Activated T-cell treated with anti-CD3 and anti-CD28 coated beads for 1 hour (primary cell): Measurements from ENCODE around the gene FAP.

Source experiments
- DNase-seq: peaks from one replicate; pipeline ENCODE4 v3.0.0-alpha.2; 2020; ENCODE audit warnings: low read depth

The FAP gene

DNA sequence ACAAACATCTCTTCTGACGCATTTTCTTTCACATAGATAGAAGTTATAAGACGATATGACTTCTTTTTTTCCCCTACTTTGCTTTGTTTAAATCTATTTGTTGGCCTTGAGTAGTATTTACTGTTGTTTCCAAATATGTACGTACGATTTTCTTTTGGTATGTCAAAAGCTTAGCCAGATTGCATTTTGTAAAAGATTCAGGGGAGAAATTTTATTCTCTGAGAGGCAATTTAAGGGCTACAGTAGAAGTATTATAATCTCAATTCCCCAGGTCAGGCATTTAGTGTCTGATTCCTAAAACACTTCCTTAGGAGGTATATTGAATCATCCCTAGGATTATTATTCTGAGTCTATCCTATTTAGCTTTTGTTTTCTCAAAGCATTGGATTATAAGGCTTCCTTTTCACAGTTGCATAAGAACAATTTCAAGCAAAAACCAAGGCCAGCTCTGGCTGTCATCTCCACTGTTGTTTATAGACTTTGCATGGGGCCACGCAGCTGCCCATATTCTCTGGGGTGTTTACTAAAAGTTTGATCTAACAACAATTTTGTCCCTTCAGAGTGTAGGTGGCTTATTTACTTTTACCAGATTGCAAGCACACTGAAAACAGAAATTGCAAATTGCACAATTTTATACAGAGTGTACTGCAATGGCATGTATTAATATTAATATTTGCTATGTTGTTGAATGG is 57.6 kb downstream of the FAP start:
- no peak for DNase-seq

DNA sequence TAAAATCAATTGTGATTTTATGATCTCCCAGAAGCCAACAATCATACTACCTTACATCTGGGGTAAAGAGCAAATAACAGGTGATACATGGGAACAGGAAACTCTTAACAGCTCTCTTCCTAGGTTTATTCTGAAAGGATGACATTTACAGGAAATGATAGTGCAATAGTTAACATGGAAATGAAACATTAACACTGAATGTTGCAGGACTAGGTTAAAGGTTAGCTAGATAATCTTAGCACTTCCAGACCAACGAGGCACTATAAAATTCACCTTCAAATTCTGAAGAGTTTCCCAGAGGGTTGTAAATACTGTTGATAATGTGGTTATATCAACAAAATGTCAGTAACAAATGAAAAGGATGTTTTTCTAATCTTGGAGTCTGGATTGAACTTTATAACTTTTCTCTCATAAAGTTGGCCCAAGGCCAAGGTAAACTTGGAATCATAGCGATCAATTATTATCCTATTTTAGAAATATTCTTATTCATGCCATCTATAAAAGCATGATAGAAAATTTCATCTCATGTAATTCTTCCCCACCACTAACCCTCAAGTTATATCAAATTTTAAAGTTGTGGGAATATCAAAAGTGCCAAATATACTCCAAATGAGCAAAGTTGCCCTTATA is 58.3 kb downstream of the FAP start:
- no peak for DNase-seq

DNA sequence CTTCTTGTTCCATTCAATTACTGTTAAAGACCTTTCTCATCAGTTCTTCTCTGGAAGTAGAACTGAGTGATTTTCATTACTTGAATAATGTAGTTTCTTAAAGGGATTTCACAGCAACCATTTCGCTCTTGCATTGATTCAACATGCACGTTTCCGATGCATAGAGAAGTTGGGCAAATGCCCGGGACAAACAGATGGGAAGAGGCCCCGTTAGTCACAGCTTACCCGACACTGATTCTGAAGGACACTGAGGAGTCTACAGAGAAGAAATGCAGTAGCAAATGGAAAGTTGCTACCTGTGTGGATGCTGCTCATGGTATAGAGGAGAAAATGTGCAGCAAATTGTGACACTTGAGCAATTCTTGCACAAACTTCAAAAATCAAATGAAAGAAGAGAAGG is 58.9 kb downstream of the FAP start:
- DNase-seq, result no peak

DNA sequence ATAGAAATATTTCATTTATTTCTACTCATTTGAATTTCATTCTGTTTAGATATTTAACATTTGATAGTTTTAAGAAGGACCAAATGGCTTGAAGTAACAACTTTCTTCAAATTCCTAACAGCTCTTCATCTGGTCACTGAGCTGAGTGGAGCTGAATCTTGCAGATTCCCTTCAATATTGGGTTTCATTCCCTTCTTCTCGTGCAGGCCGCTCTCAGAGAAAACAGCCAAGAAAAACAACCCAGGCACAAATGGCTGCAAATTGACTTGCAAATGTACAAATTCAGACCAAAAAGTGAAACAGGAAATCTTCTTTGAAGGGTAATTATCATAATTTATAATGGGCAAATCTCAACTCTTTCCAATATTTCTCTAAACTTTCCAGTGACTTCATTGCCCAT is 60.9 kb downstream of the FAP start:
- no peak for DNase-seq

DNA sequence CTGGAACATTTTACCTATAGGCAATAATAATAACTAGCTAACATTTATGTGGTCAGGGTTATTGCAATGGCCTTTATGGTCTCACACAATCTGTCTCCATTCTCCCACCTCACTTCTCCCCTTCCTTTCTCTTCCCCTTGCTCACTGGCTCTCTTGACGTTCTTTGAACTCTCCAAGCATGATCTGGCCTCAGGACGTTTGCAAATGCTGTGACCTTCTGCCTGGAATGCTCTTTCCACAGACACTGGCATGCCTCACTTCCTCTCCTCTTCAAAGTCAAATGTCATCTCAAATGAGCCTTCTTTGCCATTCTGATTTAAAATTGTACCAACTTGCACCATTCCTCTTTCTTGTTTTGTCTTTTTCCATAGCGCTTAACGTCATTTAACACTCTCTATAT is 65.9 kb downstream of the FAP start:
- no peak for DNase-seq

DNA sequence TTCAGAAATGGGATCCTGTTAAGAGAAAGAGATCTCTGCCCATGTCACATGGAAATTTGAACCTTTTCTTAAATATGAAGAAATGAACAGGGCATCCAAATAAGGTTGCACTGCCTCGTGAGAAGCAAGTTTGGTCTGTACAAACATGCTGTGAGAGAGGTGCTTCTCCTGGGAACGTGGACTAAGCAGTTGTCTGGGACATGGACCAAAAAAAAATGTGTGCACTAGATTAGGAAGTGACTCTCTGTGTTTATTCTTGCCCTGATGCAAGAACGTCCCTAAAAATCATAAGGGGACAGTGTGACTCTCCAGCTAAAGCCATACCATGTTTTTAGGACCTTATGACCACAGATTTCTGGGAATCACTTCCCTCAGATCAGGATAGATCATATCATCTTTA is 67.5 kb downstream of the FAP start:
- DNase-seq, result no peak

DNA sequence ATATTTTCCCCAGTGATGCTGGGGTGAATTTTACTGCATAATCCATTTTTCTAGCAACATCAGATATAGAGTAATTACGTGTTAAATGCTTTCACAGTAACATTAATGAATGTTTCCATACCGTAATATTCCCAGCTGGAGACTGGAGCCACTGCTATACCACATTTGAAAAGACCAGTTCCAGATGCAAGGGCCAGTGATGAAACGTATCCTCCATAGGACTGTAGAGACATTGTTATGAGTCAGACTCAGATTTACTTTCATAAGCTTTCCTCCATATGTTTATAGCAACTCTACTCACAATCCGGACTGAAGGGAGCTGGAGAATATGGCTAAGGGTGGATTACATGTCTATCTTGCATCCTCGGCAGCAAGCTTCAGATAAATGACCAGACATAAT is 68.5 kb downstream of the FAP start:
- DNase-seq, result no peak

DNA sequence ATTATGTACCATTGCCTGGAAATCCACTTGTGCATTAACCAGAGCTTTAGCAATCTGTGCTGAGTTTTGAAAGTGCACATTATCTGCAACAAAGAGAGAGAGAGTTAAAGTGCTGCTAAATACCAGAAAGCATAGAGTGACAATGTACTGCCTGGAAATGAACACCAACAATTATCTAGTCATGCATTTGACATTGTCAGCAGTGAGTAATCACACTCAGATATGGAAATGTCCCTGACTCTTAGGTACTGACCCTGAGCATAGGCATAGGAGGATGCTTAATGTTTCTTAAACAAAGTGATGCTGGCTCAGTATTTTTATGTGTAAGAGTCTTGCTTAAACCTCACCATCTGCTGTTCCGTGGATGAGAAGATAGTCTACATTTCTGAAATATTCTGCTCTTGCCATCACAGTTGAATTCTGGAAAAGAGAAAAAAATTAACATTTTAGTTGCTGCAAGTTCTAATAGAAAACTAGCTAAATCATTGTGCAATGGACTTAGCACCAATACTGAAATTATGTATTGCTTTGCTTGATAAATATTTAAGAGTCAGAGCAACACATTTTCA is 70.4 kb downstream of the FAP start:
- no peak for DNase-seq

DNA sequence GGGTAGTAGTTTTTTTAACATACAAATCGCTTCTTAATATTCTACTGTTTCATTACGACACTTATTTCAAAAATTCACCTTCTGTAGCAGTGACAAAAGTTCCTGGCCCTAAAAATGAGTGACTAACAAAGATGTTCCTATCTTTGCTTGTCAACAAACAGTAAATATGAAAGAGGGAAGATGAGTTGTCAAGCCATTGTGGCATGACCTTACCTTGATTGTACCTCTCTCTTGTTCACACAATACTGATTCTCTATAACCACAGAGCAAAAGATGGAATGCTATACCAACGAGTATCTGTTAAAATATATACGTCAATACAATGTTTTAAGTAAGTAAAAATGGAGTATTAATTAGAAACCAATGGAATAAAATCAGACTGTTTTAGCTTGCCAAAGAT is 76.5 kb downstream of the FAP start:
- DNase-seq, result no peak

DNA sequence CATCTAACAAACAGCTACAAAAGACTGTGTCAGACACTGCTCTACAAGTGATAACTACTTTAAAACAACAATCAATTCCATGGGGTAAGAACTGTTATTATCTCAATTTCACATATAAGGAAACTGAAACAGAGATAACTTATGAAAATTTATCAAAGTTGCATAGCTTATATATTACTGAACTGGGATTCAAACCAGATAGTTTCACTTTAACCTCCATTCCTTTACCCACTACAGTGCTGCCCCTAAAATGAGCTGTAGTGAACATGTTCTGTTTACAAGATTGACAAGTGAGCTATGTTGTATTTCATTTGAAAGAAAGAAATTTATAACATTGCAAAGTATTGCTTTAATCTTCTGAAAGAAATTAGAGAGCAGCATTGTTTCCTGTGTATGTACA is 77.1 kb downstream of the FAP start:
- no peak for DNase-seq

DNA sequence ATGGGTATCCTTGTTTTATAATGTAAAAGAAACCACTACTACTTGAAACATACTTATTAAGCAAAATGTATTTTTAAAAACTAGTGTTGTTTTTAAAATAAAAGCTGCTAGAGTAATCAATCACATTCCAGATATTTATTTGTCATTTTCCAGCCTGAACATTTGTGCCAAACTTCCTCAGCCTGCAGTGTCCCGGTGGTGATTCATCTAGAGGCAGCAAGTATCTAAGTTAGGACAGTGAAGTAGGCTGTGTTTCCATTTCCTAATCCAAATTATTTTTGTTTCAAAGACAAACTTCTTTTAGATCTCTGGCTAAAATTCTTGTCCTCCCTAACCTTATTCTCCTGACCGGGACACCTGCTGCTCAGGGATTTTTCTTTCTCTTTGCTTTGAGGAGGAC is 78.4 kb downstream of the FAP start:
- DNase-seq, result no peak

DNA sequence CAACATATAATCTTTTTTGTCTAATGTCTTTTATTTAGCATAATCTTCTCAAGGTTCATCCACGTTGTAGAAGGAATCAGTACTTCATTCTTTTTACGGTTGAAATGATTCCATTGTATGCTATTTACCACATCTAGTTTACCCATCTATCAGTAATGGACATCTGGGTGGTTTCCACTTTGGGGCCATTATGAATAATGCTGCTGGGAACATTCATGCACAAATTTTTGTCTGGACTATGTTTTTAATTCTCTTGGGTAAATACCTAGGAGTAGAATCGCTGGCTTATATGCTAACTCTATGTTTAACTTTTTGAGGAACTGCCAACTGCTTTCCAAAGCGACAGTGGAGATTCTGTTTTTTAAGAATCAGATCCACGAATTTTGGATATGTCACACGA is 83.8 kb downstream of the FAP start:
- no peak for DNase-seq

DNA sequence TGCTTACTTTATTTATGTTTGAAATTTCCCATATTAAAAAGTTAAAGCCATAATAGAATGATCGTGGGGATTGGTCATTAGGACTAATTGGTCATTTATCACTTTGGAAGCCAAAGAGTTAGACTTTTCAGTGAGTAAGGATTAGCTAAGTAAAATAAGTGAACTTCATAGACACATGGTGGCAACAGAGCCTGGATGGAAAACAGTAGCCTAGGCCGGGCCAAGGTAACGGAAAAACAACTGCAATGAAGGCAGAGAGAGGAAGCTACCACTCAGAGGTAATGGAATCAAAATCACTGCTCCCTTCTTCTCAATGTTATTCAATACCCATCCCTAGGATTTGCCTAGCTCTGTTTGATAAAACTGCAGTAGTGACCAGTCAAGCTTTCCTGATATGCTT is 87.1 kb downstream of the FAP start:
- no peak for DNase-seq

DNA sequence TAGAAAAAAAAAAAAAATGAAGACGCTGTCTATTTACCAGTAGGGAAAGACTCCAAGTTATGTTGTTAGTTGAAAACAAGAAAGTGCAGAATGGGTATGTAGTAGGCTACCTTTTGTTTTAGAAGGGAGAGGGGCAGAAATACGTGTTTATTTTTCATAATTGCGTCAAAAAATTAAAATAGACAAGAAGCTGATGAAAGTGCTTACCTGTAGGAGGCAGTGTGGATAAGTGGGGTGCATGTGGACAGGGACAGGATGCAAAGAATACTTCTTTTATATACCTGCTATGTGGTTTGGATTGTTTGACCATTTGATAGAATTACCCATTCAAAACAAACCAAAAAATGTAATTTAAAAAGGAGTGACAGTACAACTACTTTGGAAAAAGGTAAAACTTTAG is 88.2 kb downstream of the FAP start:
- no peak for DNase-seq

DNA sequence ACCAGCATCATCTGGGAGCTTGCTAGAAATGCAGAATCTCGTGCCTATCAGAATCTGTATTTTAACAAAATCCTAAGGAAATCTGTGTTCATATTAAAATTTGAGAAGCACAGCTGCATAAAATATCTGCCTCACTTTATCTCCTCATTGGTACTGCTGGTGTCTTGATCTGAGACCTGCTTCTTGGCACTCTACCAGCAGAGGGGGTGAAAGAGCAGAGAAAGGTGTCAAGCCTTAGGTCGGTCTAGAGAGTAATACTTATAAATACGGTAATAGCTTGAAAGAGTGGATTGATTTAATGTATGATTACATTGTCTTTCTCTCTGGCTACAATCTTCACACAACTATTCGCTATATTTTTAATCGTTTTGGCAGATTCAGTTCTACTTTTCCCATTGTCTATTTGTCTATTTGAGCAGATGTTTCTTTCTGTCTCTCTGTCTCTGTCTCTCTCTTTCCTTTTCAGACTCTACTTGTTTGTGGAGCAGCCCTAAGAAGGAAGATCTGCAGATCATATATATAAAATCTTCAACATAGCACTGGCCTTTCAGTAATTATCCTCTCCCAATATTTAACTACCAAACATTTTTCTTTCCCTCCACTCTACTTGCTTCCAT is 89.5 kb downstream of the FAP start:
- peak; percentile 44 for DNase-seq

DNA sequence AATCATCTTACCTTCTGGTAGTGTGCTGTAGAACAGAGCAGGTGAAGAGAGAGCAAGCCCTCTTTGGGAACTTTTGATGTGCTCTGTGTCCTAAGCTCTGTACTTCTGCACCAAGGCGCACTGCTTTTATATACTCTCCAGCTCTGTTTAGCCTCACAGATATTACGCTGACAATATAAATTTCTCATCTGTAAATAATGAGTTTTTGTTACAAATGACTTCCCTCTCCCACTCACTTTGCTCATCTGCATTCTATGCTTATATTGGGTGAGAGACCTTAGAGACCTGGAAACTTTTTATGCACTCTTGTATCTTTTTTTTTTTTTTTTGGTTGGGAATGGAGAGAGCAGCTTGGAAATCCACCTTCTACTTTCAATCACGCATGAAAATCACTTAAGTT is 91.1 kb downstream of the FAP start, which contains the start of gene GCG:
Gene GCG (minus strand): TSS at position 101 of the 400 bp plus-strand sequence. CDS start 3,069 bp downstream, outside the sequence.
- no peak for DNase-seq

DNA sequence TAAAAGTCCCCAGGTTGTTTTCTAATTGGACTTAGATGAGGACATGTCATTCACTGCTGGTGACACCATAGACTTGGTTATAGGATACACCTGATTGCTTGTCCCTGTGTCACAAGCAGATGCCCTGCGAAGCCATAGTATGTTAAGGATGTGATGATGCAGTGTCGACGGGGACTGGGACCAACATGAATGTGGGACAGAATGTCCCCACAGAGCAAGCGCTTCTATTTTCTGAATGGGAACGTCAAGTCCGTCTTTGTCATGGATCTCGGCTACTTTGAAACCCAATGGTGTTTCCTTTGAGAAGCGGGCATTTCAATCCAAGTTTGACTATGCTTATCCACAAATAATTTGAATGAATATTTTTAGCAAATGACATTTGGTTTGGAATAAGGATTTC is 93.3 kb downstream of the FAP start:
- DNase-seq, result no peak

DNA sequence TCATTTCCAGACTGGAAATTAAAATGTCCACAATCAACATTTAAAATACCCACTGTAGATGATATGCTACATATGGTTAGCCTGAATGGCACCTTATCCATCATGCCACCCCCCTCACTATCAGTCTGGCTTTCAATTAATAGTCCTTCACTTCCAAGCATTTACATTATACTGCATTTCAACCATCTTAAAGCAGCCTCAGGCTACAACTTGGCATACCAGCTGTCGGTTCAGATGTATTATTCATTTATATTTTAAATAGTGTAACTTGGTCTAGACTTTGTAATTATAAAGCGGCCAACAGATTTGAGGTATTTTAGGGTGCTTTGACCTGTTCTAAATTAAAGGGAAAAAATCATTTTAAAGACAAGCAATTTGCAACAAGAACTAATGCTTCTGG is 93.8 kb downstream of the FAP start:
- DNase-seq, result no peak

DNA sequence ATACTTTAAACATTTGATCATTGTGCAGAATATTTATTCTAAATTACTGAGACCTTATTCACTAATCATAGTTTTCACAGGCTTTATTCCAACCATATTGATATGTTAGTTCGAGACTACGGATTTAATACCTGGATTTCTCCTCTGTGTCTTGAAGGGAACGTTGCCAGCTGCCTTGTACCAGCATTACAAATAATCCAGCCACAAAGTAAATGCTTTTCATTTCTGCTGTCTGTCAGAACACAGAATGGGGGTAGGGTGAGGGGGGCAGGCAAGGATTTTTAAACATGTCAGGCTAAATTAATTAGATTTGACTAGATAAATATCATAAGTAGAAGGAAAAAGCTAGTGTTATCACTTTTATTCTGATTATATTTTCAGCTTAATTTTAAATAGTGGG is 94.3 kb downstream of the FAP start:
- no peak for DNase-seq

DNA sequence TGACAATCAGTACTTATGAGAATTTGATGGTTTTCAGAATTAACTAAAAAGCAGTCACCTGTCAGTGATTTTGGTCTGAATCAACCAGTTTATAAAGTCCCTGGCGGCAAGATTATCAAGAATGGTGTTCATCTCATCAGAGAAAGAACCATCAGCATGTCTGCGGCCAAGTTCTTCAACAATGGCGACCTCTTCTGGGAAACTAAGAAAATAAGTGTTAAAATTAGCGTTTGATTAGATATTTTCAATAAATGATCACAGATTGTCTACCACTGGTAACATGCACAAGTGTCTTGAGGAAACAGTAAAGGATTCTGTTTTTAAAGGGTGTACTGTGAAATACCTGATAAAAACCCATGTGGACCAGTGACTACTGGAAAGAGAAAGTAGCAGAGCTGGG is 99.3 kb downstream of the FAP start:
- no peak for DNase-seq

DNA sequence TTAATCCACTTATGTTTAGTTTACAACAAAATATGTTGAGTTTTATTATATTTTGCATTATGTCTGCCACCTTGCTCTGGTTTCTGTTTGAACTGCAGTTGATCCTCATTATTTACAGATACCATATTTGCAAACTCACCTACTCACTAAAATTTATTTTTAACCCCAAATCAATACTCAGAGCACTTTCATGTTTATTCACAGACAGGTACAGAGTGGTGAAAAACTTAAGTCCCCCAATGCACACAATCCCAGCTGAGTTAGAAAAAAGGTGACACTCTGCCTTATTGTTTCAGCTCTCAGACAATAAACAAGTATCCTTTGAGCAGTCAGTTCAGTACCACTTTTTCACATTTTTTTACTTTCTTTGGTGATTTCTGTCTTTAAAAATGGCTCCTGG is 104.9 kb downstream of the FAP start:
- no peak for DNase-seq

DNA sequence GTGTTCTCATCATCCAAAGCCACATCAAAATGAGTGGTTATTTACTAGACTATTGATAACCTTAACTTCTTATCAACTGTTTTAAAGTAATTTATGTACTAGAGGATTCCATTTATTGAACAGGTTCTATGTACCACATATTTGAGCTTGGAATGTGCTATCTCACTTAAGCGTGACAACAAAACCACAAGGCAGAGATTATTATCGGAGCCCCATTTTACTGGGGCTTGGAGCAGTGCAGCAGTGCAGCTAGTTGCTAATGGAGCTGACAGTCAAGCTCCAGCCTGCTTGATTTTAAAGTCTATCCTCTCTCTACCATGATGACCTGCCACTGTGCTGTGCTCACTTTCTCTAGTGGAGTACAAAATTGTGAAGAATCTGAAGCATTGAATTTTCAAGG is 115.8 kb downstream of the FAP start:
- no peak for DNase-seq

DNA sequence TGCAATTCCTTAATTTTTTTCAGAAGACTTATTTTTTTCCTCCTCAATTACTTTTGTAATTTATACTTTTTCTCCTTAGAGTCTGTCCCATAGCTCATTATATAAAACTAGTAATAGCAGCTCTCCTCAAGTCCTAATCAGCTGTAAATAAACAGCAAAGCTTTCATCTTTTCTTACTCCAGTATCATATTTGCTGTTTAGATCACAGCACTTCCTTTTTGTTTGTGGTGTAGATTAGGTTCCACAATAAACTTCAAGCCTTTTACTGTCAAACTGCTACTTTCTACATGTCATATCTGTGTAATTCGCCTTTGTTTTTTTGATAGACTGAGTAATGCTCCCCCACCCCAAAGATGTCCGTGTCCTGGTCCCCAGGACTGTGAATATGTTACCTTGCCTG is 116.7 kb downstream of the FAP start:
- DNase-seq, result no peak
